GM18511 (cell line): Measurements from ENCODE around the gene MEN1.

Experiments
- ATAC-seq: cut with Tn5 transposase; IDR thresholded peaks from one replicate; pipeline ENCODE4 v1.9.1; 2021; ENCODE audit warnings: mild to moderate bottlenecking, moderate library complexity; ENCODE audit not compliant: unreplicated experiment

The MEN1 gene

DNA sequence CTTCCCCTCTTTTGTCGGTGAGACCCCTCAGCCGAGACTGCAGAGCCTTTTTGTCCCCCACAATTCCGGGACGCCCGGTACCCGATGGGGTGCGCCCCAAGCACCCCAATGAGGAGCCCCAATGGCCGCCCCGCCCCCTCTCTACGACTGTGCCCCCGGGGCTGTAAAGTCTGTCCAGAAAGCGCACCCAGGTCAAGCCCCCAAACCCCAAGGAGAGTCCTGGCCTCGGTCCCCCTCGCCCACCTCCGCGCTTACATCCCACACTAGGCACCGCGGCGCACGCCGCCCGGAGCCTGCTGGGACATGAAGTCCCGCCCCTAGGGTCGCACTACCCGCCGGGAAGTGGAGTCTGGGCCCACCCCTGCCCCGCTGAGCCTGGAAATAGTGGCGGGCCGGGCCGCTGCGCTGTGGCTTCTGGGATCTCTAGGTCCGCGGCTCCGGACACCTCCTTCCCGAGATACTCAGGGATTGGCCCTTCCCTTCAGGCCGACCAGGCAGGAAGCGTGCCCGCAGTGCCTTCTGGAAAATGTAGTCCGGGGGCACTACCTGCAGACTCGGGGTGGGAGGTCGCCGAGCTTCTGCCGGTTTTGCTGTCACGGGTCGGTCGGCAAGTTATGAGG, at the start of gene MEN1:
MEN1 (minus strand) TSS at position 281 of the 620 bp plus-strand sequence. CDS start 442 bp downstream, outside the sequence.
- ATAC-seq = peak; percentile 61

DNA sequence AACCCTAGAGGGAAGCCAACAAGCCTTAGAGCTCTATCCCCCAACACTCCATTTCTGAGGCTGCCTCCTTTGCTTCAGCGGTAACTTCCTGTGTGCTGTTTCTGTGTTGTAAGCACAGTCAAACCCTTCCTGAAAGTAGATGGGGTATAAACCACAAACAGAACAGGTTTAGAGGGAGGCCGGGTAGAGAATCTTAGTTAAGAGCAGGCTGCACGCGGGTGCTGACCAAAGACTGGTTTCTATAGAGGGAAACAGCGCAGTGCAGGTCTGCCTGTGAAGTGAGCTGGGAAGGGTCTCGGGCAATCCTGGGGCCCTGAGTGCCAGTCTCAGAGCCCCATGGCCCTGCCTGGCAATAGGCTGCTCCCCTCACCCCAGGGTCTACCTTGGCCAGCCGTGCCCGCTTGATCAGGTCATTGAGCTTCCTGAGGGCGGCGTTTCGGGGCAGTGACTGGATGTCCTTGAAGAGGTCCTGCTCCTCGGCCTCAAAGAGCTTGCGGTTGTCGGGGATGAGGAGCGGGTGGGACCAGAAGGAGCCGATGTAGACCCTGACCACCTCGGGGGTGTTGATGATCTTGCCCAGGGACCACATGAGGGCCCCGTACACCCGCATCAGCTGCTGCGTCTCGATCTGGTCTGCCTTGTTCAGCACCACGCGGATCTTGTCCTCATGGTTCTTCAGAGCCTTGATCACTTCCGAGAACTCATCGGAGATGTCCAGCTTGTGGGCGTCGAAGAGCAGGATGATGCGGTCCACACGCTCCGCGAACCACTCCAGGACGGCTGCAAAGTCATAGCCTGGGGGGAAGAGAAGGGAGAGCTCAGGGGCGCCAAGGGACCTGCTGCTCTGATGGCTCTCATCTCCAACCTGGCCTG, 49.4 kb upstream of the MEN1 start:
- peak; percentile 83 for ATAC-seq

DNA sequence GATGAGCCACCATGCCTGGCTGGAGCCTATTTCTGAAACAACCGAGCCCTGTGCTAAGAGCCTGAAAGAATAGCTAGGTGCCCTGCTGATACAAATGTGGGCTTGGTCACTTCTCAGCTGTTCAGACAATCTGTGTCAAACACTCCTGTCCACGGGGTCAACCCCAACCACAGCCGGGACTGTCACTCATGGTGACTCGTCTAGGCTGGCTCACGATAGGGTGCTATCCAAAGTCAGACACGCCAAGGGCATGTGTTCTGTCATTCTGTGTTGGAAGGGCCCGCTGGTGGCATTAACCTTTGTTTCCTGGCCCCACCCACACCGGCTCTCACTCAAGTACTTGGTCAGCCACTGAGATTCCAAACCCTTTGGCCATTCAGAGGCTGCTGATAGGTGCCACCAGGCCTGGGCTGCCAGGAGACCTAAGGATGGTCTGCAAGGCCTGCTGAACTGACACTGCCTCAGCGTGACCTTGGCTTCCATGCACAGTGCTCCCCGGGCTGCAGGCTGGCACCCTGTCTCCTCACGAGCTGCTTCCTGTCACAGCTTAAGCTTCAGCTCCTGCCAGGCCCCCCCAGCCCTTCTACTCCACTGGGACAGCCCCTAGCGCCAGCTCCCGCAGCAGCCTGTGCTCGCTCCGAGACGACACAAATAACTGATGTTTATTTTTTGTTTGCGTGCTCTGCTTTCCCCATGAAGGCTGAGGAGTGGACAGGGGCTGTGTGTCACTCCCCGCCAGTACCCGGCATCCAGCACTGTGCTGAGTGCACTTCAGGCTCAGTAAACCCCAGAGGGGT, 48.3 kb upstream of the MEN1 start:
- ATAC-seq = peak; percentile 45

DNA sequence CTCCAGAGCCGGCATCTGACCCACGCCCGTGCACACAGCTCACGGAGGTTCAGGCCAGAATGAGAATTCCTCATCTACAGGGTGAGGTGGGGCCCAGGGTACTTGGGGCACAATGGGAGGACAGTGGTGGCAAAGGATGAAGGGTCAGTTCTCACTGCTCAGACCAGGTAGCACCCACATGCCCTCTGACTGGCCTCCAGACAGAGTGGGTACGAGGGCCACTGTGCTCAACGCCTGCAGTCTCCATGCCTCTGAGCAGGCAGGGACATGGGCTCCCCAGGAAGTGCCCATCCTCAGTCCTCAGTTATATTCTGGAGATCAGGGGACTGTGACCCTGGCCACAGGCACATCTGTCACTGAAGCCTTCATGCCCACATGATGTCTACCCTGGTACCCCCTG, 47.1 kb upstream of the MEN1 start:
- no peak for ATAC-seq

DNA sequence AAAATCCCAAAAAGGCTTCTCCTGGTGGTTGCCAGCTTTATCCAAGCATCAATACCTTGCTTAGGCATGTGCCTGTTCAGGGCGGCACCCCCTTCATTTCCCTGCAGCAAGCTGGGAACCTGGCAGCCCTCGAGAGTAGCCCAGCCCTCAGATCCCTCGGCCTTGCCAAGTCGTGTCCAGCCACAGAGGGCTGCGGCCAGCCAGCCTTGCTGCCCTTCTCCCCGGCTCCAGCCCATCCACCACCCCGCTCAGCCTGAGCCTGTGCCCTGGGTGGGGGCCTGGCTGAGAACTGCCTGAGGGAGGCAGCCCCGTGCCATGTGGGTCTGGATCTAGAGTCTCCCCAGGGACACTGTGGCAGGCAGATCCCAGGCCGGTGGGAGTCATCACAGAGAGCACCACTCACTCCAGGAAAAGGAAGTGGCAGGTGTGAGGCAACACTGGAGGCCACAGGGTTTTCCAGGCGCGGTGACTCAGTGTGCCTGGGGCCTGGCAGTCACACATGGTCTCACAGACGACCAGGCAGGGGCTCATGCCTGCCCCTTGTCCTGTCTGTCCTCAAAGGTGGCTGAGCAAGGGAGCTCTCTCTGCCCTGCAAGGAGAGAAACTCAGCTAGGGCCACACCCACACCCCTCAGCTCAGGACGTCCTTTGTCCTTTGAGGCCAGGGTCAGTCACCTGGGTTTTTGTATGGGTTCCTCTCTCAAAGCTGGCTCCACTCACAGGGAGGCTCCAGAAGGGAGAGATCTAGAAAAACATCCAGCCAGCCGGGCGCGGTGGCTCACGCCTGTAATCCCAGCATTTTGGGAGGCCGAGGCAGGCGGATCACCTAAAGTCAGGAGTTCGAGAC, 46.3 kb upstream of the MEN1 start:
- no peak for ATAC-seq

DNA sequence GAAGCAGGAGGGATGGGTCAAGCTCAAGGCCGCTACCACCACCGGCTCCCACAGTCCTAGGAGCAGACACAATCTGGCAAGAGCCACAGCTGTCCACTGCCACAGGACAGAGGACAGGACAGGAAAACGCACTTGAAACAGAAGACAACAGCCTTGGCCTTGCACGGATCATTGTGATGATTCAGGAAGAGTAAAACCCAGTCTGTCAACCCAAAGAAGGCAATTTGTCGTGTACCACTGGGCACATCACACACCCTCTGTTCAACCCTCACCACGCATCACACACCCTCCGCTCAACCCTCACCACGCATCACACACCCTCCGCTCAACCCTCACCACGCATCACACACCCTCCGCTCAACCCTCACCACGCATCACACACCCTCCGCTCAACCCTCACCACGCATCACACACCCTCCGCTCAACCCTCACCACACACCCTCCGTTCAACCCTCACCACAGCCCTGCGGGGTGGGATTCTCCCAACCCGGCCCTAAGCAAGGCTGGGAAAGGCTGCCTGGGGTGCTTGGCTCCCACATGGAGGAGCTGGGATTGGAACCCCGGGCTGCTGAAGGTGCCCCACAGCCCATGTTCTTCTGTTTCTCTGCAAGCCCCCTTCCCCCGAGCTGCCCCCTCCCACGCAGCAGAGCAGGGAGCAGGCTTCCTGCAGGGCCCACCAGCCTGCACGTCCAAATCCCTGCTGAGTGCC, 45.4 kb upstream of the MEN1 start:
- ATAC-seq = no peak

DNA sequence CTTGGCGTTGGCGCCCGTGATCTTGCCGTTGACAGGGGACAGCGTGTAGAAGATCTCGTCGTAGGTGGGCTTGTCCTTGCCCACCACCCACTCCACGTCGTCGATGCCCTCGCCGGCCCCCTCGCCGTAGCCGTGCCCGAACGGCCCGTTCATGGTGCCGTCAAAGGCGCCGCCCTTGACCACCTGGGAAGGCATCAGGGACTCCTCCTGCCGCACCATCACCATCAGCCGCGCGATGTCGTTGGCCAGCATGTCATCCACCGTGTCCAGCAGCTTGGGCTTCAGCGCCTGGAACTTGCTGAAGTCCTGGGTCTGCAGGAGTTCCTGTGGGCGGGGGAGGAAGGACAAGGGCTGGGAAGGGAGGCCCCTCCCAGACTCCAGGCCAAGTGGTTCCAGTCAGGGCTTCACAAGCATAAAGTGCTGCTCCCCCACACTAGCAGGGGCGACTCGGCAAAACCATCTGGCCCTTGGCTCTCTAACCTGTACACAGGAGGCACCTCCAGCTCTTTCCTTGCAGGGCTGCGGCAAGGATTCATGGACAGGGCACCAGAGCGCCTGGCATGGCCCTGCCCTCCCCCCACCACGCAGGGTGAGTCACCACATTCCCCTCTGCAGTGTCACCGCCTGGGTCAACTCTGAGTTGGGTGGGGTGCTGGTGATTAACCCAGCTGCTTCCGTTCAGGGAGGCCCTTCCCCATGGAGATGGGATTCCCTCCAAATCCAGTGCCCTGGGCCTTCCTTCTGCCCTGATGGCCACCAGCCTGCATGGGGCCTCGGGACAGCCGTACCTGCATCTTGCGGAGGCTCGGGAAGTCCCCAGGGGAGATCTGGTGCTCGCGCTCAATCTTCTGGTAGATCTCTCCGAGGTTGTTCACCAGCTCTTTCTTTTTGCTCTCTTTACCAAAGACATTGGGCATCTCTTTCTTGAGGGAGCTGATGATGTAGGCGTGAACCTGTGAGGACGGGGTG, 44.5 kb upstream of the MEN1 start:
- no peak for ATAC-seq

DNA sequence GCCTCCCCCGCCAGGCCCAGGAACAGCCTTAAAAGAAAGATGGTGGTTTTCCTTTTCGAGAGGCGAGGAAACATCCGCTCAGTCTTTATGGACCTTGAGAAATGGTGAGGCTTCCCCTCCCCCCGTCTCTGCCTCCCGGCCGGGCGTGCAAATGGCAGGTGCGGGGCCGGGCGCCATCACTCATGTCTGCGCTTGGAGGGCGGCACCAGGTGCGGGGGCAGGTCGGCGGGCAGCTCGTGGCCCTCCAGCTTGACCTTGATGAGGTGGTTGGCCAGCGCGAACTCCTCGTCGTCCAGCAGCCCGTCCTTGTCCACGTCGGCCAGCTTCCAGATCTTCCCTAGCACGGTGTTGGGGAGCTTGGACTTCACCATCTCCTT, 43.8 kb upstream of the MEN1 start:
- no peak for ATAC-seq

DNA sequence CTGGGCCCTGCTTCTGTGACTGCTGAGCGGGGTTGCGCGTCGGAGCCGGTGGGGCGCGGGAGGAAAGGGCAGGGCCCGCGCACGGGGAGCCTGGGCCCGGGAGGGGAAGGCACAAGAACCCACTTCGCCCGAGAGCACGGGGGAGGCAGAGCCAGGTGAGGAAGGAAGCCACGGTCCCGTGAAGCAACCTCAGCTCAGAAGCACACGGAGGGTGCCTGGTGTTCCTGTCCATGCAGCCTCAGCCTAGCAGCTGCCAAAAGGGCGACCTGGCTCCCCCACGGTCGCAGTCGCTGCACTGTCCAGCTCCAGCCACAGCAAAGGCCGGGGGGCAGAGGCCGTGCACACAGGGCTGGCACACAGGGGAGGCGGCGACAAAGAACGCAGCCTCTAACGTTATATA, 43.4 kb upstream of the MEN1 start:
- no peak for ATAC-seq

DNA sequence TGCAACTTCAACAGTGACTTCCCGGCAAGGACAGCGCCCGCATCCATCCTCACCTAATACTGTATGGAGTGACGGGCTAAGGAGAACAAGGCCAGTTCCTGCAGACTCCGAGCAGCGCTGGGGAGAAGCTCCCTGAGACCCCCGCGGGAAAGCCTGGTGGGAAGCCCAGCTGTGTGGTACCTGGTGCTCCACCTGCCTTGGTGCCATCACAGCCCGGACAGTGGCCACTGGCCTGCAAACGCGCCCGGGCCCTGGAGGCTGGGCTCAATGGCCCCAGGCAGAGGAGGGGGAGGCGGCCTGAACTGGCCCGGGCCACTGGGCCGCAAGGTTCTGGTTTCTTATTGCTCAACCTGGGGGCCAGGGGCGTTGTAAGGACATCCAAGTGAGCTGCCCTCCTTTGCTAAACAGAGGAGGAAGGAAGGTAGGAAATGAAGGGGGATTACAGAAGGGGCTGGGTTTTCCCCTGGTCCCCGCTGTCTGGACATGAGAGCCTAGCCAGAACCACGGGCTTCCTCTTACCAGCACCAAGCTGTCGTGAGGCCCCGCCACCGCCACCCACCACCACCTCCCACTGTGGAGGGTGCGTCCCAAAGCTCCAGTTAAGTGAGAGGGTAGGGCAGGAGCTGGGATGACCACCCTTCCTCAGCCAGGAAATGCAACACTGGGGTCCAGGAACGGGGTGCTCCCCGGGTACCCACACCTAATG, 42.6 kb upstream of the MEN1 start:
- ATAC-seq = no peak

DNA sequence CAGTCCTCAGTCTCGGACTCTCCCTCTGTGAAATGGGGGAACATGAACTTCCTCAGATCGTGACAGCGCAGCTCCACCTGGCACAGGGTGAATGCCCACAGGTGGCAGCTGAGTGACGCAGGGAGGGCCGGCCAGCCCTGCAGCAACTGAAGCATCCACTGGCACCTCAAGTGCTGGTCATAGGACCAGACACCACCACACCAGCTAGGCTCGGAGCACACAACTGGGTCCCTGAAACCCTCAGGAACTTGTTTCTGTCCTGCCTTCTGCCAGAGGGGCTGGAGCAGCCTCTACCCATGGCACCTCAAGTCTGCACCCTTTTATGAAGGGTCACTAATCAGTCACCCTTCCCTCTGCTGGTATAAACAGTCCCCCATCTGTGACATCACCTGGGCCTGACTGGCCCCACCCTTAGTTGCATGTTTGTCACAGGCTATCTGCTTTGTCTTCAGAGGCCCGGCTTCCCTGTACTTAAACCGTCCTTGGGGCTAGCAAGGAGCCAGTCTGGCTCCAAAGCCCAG, 41.5 kb upstream of the MEN1 start:
- no peak for ATAC-seq

DNA sequence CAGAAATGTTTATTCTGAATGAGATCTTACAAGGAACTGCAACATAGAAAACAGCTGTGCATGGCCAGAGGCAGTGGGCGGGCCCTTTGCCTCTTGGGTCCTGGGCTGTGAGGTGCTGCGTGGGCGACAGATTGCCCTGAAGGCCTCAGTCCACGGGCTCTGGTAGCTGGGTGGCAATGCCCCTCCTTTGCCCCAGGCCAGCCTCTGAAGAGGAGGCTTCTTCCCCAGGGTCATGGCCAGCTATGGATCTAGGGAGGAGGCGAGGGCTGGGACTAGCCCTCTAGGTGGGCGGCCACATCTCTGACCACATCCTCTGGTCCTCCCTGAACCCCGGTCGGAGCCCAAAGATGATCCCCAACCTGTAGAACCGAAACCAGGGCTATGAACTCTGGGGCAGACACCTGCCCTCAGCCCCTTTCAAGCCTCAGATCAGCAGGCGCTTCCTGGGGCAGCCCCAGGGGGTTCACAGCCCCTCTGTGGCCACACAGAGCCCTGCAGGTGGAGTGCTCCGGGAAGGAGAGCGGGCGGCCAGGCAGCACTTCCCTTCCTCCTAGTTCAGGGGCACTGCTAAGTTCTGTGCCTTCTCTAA, 40.7 kb upstream of the MEN1 start:
- ATAC-seq = peak; percentile 73

DNA sequence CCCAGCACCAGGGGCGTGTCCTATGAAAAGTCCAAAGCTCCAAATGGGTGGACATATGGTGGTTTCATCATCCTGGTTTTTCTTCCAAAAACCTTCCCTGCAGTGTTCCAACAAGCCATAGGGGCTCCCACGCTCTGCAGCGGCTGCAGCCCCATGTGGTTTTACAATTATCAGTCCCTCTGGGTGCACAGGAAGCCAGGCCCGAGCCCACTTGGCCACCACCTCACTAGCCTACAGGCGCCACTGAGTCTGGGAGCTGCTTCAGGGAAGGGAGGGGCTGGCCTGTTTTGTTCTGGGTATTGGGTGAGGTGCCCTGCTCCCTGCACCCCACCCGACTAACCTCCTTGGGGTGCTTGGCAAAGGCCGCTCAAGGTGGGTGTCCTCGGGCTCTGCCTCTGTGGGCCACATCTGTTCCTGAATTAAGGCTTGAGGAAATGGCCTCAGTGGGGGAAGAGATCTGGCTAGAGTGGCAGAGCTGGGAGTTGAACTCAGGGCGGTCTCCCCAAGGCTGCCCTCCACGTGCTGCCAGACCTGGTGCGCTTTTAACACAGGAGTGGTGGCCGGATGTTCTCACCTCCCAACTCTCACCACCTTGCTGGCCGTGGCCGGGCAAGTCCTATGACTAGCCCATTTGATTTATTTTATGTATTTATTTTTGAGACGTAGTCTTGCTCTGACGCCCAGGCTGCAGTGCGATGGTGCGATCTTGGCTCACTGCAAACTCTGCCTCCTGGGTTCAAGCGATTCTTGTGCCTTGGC, 39.4 kb upstream of the MEN1 start:
- ATAC-seq = no peak

DNA sequence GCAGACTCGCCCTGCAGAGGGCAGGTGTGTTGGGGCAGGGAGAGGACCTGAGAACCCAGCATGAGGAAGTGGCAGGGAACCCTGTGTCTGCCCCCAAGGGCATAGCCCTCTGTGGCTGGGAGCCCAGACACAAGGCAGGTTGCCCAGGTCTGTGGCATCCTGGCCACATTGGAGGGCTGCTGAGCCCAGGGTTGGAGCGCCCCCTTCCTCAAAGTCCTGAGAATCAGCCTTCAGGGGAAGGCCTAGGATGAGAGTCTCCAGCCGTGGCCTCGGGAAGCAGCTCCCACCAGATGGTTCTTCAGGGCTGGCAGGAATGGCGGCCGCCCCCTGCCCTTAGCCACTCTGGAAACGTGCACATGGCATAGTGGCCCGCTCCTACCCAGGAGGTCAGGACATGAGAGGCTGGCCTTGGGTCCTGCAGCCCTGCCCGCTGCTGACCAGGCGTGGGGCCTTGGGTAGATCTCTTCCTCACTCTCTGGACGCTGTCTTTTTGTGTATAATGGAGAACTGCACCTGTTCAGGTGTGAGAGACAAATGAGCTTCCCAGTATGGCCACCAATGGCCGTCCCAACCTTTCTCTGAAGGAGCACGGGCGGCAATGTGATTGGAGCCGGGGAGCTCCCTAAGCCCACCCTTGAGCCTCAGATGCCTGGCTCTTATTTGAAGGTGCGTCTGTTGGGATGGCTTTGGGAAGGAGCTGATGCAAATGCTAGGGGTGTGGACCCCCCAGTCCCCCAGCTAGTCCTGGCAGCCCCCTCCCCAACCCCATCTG, 38.7 kb upstream of the MEN1 start:
- ATAC-seq = no peak

DNA sequence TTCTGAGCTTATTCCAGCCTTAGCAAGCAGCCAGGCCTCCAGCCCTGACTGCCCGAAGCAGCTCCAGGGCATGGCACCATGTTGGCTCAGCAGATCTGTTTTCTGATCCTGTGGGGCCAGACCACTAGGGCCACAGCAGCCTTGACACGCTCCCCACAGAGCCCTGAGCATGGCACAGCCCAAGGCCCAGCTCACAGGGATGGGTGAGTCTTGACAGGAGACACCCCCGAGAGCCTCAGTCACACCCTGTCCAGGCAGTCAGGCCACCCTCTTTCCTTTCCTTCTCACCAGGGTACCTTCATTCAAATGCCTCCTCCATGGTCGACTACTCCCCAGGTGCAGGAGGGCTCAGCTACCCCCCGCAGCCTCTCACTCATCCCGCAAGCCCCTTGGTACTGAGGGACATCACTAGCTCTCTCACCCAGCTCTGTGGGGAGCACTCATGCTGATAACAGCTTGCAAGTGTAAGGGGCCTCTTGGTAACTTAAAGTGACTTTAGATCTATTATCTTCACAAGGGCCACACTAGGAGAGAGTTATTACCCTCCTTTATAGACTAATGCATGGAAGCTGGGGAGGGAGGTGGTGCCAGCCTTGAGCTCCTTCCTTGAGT, 38.0 kb upstream of the MEN1 start:
- no peak for ATAC-seq
